Activated gamma-delta T cell treated with anti-CD3 and anti-CD28 coated beads, Interleukin-2, amount 50 U/mL, for 16 hours (primary cell): ENCODE data around the gene DPEP3.
"Not testable (repeated sequence)": the region's sequence is repeated elsewhere in the genome, so short reads cannot be mapped to it uniquely, and the experiment has no call there.

Source experiments
- DNase-seq: peaks from one replicate; pipeline ENCODE4 v3.0.0-alpha.2; 2020; ENCODE audit warnings: low read depth

Gene DPEP3

GRCh38 chr16:67979955-67980678, at the start of gene DPEP3:
Gene DPEP3 (minus strand): TSS chr16:67980499. CDS start chr16:67980380, 119 bp downstream.
- no peak for DNase-seq

- no peak for DNase-seq
These were observed 48.7 kb upstream of the DPEP3 start for GRCh38 chr16:68028996-68029395.

GRCh38 chr16:68022728-68023537, 42.6 kb upstream of the DPEP3 start, which contains the start of the genes DDX28 and DUS2:
Gene DDX28 (minus strand): TSS chr16:68023232. CDS start chr16:68023202, 30 bp downstream.
Gene DUS2 (plus strand): TSS chr16:68023284. CDS start chr16:68038024, 14,740 bp downstream.
- peak; percentile 87 for DNase-seq

- DNase-seq = peak; percentile 8
These were observed 42.0 kb upstream of the DPEP3 start for GRCh38 chr16:68022278-68022727.

- no peak for DNase-seq
These were observed 41.2 kb upstream of the DPEP3 start for GRCh38 chr16:68021490-68021889.

- DNase-seq = no peak
These were observed 38.9 kb upstream of the DPEP3 start for GRCh38 chr16:68019167-68019680.

GRCh38 chr16:68015681-68016080, 35.4 kb upstream of the DPEP3 start, which contains the start of gene DPEP2NB:
Gene DPEP2NB (minus strand): TSS chr16:68015911. CDS start chr16:68015770, 141 bp downstream.
- DNase-seq = no peak

- no peak for DNase-seq
These were observed 33.1 kb upstream of the DPEP3 start for GRCh38 chr16:68013440-68013839.

GRCh38 chr16:68009872-68010271, 29.6 kb upstream of the DPEP3 start:
- not testable (repeated sequence) for DNase-seq

- no peak for DNase-seq
These were observed 28.9 kb upstream of the DPEP3 start for GRCh38 chr16:68009157-68009735.

GRCh38 chr16:68005786-68006286, 25.5 kb upstream of the DPEP3 start:
- DNase-seq = no peak

GRCh38 chr16:68005211-68005610, 24.9 kb upstream of the DPEP3 start:
- DNase-seq = no peak

- no peak for DNase-seq
These were observed 22.7 kb upstream of the DPEP3 start for GRCh38 chr16:68003031-68003430.

- no peak for DNase-seq
These were observed 20.2 kb upstream of the DPEP3 start for GRCh38 chr16:68000450-68000849.

- DNase-seq = no peak
These were observed 19.7 kb upstream of the DPEP3 start for GRCh38 chr16:67999985-68000384.

GRCh38 chr16:67998779-67999688, 18.7 kb upstream of the DPEP3 start, which contains the start of gene DPEP2:
Gene DPEP2 (minus strand): TSS chr16:67999484. CDS start chr16:67993212, 6,272 bp downstream.
- not testable (repeated sequence) for DNase-seq

GRCh38 chr16:67998231-67998778, 18.0 kb upstream of the DPEP3 start:
- not testable (repeated sequence) for DNase-seq

- DNase-seq = no peak
These were observed 16.4 kb upstream of the DPEP3 start for GRCh38 chr16:67996666-67997065.

GRCh38 chr16:67995423-67995822, 15.1 kb upstream of the DPEP3 start:
- no peak for DNase-seq

- DNase-seq = not testable (repeated sequence)
These were observed 13.7 kb upstream of the DPEP3 start for GRCh38 chr16:67994040-67994408.
